G401.6 (cell line): ENCODE results near the gene FMNL2.

Experiments used
- FAIRE-seq: peaks from 2 replicates; lab custom pipeline; 2012; peaks lifted over from hg19 to GRCh38; lab: Jason Lieb, UNC

FMNL2 gene

GRCh38 chr2:152339556-152340286 lies 4.7 kb downstream of the FMNL2 start:
- FAIRE-seq = no peak

- FAIRE-seq = no peak
Observed at GRCh38 chr2:152342259-152343046, 7.5 kb downstream of the FMNL2 start.

GRCh38 chr2:152343426-152343825 lies 8.5 kb downstream of the FMNL2 start:
- no peak for FAIRE-seq

GRCh38 chr2:152344579-152345195 lies 9.7 kb downstream of the FMNL2 start:
- FAIRE-seq = no peak

- FAIRE-seq = no peak
Observed at GRCh38 chr2:152347076-152347475, 12.1 kb downstream of the FMNL2 start.

- FAIRE-seq = no peak
Observed at GRCh38 chr2:152348388-152348787, 13.4 kb downstream of the FMNL2 start.

- FAIRE-seq = no peak
Observed at GRCh38 chr2:152349416-152349815, 14.4 kb downstream of the FMNL2 start.

- FAIRE-seq = no peak
Observed at GRCh38 chr2:152350155-152350679, 15.2 kb downstream of the FMNL2 start.

GRCh38 chr2:152352616-152353015 lies 17.6 kb downstream of the FMNL2 start:
- no peak for FAIRE-seq

- no peak for FAIRE-seq
Observed at GRCh38 chr2:152353364-152353763, 18.4 kb downstream of the FMNL2 start.

GRCh38 chr2:152354069-152354755 lies 19.2 kb downstream of the FMNL2 start:
- no peak for FAIRE-seq

GRCh38 chr2:152354909-152355308 lies 19.9 kb downstream of the FMNL2 start:
- FAIRE-seq = no peak

- FAIRE-seq = no peak
Observed at GRCh38 chr2:152355409-152355831, 20.4 kb downstream of the FMNL2 start.

- no peak for FAIRE-seq
Observed at GRCh38 chr2:152359573-152360363, 24.8 kb downstream of the FMNL2 start.

GRCh38 chr2:152363936-152364335 lies 29.0 kb downstream of the FMNL2 start:
- no peak for FAIRE-seq

- no peak for FAIRE-seq
Observed at GRCh38 chr2:152367547-152368390, 32.8 kb downstream of the FMNL2 start.

GRCh38 chr2:152369176-152369860 lies 34.3 kb downstream of the FMNL2 start:
- FAIRE-seq = no peak

GRCh38 chr2:152370783-152371182 lies 35.8 kb downstream of the FMNL2 start:
- FAIRE-seq = no peak

GRCh38 chr2:152372438-152372984 lies 37.5 kb downstream of the FMNL2 start:
- FAIRE-seq = no peak

GRCh38 chr2:152375174-152375573 lies 40.2 kb downstream of the FMNL2 start:
- no peak for FAIRE-seq
